GM06990 (cell line): ENCODE results near the gene MPPED1.

Source experiments
- DNase-seq: peaks from one replicate; pipeline ENCODE4 v3.0.0-alpha.2; 2011; ENCODE audit not compliant: insufficient read length; ENCODE audit errors: extremely low read depth
- H3K27me3 ChIP-seq: replicated peaks from 2 replicates; pipeline ENCODE4 v1.6.0; 2011; ENCODE audit warnings: low read length; ENCODE audit not compliant: control insufficient read depth, insufficient read depth
- H3K36me3 ChIP-seq: 2 replicates; pipeline ENCODE4 v1.5.1; 2011; ENCODE audit warnings: low read length; ENCODE audit not compliant: control insufficient read depth, insufficient read depth
- H3K4me3 ChIP-seq: replicated peaks from 2 replicates; pipeline ENCODE4 v1.5.1; 2011; ENCODE audit warnings: low read depth, mild to moderate bottlenecking, control low read depth, low read length
- CTCF ChIP-seq: IDR thresholded peaks from 2 replicates; pipeline ENCODE4 v1.5.1; 2011; ENCODE audit warnings: low read length, control low read depth, mild to moderate bottlenecking, inconsistent platforms; ENCODE audit not compliant: insufficient read depth, poor library complexity, severe bottlenecking

Gene MPPED1

DNA sequence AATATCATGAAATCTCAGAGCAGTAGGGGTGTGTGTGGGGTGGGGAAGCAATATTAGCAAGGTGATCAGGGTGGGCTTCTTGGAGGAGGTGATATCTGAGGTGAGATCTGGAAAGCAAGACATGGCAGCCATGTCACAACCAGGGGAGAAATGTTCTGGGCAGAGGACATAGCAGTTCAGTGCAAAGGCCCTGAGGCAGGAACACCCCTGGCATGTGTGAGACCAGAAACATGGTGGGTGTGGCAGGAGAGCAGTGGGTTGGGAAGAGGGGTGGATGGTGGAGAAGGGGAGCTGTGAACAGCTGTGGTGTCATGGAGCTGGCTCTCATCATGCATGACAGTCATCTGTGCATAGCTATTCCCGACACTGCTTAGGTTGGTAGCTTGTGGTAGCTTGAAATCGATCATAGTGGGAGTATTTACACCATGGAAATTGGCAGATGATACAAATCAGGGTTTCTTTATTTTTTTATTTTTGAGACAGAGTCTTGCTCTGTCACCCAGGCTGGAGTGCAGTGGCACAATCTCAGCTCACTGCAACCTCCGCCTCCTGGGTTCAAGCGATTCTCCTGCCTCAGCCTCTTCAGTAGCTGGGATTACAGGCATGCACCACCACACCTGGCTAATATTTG, 17.9 kb upstream of the MPPED1 start:
- Histone ChIP-seq H3K36me3 (no peaks in the 10 kb centered on the region), H3K27me3 (no peaks in the 10 kb centered on the region; the same call in none of the 2 replicates), H3K4me3 (no peak overlapping the region)
- DNase-seq = no peak
- no peak for TF ChIP-seq CTCF

- no peak for TF ChIP-seq CTCF
- no peak for DNase-seq
- Histone ChIP-seq H3K4me3 (no peak overlapping the region), H3K27me3 (no peaks in the 10 kb centered on the region; the same call in none of the 2 replicates), H3K36me3 (no peaks in the 10 kb centered on the region)
Measured at GRCh38 chr22:43395086-43395695, 16.6 kb upstream of the MPPED1 start.

DNA sequence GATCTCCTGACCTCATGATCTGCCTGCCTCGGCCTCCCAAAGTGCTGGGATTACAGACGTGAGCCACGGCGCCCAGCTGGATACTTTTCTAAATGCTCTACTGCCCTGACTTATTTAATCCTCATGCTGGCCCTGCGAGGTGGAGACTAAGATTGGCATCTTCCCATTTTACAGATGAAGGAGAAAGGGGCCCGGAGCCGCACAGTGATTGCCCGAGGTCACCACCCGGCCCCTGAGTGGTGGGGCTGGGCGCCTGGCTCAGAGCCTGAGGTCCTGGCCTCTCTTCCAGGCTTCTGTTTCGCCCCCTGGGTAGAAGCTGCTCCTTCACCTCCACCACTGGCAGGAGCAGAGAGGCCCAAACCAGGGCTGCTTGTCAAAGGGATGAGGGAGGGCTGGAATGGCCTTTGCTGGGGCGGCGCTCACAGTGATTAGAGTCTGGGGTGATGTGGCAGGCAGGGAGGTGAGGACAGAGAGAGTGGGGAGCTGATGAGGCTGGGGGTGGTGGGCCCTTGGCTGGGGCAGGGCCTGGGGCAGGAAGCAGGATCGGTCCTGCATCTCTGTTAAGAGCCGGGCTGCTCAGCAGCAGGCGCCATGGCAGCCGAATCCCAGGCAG, 15.4 kb upstream of the MPPED1 start:
- DNase-seq = no peak
- H3K4me3 ChIP-seq = no peak overlapping the region
- no peaks in the 10 kb centered on the region for H3K36me3 ChIP-seq
- H3K27me3 ChIP-seq = no peaks in the 10 kb centered on the region; the same call in 1 of the 2 replicates
- TF ChIP-seq CTCF = no peak

- Histone ChIP-seq H3K4me3 (no peak overlapping the region), H3K27me3 (no peaks in the 10 kb centered on the region; the same call in 1 of the 2 replicates), H3K36me3 (no peaks in the 10 kb centered on the region)
- TF ChIP-seq CTCF = no peak
- DNase-seq = no peak
Measured at GRCh38 chr22:43396934-43397457, 14.8 kb upstream of the MPPED1 start.

- H3K4me3 ChIP-seq = no peak overlapping the region
- H3K36me3 ChIP-seq = no peaks in the 10 kb centered on the region
- TF ChIP-seq CTCF = no peak
- no peak for DNase-seq
- H3K27me3 ChIP-seq = peaks cover 1% of the 10 kb centered on the region; the same call in 1 of the 2 replicates
Measured at GRCh38 chr22:43397766-43398165, 14.0 kb upstream of the MPPED1 start.
